ENCODE results near the gene COPZ1.
"Not testable (repeated sequence)": the region's sequence is repeated elsewhere in the genome, so short reads cannot be mapped to it uniquely, and the experiment has no call there.

Gene COPZ1

DNA sequence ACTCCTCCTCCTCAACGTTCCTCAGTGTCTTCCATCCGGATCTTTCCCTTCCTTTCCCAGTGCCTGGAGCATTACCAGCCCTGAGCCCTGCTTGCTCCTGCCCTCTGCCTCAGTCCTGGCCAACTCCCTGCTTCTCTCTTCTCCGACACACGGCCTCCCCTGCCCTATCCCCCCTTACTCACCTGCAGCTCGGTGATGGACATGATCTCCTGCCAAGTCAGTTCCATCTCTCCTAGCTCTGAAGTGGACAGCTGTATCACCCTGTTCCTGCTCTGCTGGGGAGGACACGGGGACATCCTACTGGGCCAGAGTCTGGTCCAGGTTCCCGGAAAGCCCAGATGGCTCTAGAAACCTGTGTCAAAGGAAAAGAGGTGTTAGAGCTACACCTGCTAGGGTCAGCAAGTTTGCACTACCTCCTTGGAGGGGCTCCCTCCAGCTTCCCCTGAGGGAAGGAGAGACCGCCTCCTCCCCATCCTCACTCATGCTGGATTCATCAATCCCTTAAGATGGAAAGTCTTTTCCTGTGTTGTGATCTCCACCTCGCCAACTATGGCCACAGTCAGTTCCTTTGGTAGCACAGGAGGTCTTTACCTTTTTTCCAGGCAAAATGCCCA lies 29.9 kb upstream of the COPZ1 start:
- no peak for DNase-seq

DNA sequence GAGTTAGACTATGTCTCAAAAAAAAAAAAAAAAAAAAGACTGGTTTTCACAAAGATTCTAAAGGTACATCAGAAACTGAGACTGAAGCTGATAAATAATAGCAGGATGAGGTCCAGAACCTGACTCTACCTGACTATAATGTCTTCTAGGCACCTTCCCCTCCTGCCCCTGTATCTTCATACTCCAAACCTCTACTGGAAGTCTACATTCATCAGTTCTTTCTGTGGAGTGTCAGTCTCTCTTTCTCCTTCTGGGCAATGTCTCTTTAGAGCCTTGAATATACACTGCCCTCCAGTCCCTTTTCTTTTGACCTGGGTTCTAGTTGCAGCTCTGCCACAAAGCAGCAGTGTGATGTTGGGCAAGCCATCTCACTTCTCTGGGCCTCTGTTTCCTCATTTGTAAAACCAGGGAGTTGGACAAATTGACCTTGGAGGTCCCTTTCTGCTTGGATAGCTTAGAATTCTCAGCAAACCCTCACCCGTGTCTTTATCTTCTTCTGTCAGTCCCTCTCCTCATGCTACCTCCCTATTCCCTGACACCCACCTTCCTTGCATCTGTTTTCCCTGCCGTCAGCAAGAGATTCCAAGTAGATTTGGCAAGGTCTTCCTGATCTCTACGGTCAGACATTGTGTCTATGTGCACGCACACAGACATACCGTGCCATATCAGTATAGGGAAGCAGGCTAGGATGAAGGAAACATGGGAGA lies 28.4 kb upstream of the COPZ1 start:
- DNase-seq: no peak

DNA sequence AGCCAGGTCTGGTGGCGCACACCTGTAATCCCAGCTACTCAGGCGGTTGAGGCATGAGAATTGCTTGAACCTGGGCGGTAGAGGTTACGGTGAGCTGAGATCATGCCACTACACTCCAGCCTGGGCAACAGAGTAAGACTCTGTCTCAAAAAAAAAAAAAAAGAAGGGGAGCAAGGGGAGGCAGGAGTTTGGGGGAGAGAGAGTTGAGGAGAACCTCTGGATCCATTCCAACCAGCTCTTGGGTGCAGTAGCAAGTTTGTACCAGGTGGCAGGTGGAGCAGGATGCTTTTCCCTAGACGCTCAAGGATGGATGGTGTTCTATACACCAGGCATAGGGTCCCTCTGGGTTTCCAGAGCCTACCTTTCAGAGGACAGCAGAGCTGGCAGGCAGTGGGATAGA lies 26.0 kb upstream of the COPZ1 start:
- no peak for DNase-seq

DNA sequence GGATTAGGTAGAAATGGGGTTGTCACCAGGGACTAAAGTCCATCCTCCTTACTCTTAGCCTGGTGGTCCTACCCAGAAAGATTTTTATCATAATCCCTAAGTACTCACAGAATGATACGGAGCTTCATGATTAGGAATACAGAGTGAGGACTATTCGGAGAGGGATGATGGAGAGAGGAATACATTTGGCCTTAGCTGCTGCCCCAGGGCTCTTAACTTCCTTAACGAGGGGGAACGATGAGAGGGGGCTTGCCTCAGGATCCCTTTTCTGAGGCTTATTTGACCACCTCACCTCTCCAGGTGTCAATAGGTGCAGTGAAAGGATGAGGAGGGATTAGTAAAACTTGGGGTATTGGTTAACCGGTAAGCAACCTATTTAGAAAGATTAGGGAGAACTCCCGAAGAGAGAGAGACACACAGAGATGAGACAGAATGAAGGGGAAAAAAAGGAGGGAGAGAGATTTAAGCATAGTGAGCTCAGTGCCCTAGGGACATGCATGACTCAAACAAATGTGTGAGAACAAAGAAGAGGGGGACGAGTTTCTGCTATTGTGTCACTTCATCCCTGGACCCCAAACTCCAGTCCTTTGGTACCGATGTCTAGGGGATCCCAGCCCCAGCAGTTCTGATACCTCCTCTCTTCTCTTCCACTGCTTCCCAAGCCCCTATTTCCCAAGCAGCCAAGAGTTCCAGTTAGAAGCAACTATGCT lies 25.3 kb upstream of the COPZ1 start:
- no peak for DNase-seq

DNA sequence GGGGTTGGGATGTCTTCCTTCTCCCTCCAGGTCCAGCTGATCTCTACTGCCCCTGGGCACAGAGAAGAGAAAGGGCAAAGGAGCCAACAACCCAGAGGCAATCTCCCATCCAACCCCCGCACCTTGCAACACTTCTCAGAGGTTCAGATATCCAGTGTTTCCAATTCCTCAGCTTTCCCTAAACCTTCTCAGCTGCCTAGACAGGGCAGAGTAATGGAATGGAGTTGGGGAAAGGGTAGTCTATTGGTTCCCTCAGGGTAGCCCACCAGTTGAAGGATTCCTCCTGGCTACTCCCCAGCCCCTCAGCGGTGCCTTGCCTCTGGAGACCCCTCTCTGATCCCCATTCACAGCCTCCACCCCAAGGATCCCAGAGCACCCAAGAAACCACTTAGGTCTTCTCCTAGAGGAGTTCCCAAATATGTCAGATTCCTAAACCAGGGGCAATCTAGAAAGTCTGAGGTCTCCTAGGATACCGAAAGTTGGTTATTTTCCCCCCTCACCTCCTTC lies 24.7 kb upstream of the COPZ1 start:
- DNase-seq: no peak

DNA sequence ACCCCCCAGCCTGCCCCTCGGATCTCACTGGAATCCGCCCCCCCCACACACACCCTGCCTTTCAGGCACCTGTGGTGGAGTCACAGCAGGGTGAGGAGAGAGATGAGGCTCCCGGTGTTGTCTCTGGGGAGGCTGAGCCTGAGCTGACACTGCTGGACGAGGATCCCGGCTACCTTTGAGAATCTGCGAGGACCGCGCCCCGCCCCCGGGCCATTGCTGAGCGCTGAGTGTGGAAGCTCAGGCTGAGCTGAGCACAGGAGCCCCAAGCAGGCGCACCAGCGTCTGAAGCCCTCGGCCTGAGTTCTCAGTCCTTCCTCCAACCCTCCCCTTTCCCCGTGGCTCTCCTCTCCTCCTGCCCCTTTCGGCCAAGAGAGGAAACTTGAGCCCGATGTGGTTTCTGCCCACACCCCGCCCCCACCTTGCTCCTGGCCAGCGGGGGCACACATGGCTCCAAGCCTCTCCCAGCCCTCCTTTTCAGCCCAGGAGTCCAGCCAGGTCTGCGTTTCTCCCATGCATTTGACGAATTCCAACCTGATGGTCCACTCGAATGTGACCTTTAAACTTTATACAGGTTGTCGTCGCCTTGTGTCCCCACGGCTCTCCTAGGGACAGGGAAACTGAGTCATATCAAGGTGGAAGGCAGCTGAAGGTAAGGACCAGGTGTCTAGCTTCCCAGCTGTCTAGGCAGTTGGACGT lies 24.1 kb upstream of the COPZ1 start, which contains the start of gene NFE2:
Gene NFE2, minus strand, starts transcription at position 284 of the 696 bp plus-strand sequence. CDS start 5,767 bp downstream, outside the sequence.
- peak in 1 of 2 donors; percentile 40 for DNase-seq

DNA sequence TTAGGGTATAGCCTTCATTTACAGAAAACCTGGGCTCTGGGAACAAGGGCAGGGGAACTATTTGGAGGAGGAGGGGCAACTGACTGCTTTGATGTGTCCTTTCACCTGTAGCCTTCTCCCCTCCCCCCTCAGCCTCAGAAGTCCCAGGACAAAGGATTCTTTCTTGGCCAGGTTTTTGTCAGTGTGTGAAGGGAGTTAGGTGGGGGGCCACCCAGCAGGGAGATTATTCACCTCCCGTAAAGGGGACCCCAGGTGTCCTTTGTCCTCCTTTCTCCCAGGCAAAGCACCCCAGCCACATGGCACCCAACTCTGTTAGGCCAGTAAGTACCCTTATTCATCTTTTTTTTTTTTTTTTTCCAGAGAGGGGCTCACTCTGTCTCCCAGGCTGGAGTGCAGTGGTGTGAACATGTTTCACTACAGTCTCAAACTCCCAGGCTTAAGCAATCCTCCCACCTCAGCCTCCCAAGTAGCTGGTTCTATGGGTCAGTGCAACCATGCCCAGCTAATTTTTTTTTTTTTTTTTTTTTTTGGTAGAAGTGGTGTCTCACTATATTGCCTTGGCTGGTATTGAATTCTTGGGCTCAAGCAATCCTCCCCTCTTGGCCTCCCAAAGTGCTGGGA lies 23.4 kb upstream of the COPZ1 start:
- no peak for DNase-seq

DNA sequence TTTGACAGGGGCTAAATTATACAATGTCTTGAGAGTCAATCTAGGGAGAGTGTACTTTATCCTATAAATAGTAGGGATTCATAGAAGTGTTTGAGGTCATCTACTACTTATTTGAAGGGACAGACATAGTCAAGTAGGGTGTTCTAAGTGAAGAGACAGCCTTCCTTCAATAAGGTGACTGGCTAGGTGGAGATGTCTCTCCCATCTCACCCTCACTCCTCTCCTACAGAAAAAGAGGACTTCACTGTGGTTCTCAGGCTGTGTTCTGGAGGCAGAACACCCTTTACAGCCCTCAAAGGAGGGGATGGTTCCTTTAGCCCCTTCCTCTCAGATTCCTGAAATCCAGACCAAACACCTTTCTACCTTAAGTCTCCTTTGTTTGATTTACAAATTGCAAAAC lies 21.3 kb upstream of the COPZ1 start:
- no peak for DNase-seq

DNA sequence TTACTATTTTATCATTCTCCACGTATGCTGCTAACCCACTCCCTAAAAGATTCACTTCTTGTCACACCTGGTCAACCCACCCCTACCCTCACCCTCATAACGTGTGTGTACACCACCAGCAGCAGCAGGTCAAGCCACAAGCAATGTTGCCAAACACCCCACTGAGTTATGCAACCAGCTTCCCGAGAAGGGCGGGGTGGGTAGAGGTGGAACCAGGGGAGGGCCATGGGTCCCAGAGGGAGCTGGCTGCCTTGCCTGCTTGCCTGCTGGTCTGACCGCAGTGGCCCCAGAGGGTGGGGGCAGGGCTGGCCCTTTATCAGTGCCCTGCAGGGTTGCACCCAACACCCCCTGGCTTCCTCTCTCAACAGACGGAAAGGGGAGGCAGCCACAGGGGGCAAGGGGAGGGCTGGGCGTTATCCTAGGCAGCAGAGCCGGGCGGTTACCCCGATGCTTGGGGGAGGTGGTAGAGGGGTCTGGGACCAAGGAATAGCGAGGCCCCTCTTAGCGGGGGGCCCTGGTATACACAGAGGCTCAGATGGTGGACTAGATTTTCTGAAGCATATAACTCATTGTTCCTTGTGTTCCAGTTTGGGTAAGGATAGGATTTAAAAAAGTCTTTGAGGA lies 20.6 kb upstream of the COPZ1 start:
- peak; percentile 44 to 71 for DNase-seq

DNA sequence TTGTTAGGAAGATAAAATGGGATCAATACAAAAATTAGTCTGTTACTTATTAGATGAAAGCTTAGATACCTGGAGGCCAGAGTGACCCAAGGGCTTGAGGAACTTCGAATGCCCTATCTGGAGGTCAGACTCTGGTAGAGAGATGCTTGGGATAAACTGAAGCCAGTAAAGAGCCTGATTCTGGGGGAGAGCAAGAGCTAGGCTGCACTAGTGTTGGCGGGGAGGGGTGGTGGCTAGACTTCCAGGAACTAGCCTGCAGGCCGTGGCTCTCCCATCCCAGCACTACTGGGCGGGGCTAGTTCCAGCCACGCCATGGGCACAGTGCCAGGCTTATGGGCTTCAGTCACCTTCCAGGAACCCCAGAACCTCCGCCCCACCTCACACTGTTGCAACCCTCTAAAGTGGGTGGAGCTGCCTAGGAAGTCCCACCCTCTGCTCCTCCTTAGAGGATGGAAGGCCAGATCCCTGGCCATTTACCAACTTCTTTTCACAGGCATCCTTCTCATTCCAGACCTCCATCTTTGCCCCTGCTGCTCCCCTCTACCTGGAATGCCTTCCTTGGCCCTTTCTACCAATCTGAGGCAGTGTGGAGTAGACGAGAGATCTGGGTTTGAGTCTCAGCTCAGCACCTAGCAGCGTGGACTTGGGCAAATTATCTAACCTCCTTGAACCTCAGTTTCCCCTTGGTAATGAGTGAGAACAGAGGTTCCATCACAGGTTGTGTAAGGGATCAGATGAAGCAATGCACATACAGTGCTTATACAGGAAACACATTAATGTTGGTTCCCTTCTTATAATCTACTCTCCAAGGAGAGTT lies 17.8 kb upstream of the COPZ1 start:
- peak; percentile 61 to 85 for DNase-seq

DNA sequence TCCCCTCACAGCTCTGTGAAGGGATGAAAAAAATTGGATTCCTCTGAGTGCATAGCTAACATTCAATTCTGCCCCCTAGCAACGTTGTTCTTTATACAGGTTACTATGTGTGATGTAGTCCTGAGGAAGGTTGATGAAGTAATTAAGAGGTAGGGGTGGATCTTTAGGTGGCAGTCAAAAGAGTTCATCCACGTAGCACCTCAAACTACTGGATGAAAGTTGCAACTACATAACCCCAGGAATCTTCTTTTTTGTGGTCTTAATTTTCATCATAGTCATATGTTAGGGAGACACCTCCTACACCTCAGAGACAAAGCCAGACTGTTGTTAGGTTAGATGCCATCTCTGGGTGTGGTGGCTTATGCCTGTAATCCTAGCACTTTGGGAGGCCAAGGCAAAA lies 13.9 kb upstream of the COPZ1 start:
- no peak for DNase-seq

DNA sequence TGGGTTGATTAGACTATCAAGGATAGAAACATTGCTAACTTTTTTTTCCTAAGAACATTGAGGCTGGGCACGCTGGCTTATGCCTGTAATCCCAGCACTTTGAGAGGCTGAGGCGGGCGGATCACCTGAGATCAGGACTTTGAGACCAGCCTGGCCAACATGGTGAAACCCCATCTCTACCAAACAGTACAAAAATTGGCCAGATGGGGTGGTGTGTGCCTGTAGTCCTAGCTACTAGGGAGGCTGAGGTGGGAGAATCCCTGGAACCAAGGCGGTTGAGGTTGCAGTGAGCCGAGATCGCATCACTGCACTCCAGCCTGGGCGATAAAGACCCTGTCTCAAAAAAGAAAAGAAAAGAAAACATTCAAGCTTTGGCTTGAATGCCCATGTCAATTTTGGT lies 12.6 kb upstream of the COPZ1 start:
- not testable (repeated sequence) for DNase-seq

DNA sequence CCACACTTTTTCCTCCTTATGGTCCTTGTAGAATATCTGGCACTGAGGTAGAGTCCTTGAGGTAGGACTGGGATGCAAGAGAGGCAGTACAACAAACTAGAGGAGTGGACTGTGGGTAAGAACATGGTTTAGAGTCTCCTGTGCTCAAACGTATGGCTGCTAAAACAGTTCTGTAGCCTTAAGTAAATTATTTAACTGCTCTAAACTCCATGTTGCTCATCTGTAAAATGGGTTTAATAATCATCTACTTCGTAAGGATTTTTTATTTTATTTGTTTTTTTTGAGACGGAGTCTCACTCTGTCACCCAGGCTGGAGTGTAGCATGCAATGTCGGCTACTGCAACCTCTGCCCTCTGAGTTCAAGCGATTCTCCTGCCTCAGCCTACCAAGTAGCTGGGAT lies 3.6 kb upstream of the COPZ1 start:
- DNase-seq: no peak

DNA sequence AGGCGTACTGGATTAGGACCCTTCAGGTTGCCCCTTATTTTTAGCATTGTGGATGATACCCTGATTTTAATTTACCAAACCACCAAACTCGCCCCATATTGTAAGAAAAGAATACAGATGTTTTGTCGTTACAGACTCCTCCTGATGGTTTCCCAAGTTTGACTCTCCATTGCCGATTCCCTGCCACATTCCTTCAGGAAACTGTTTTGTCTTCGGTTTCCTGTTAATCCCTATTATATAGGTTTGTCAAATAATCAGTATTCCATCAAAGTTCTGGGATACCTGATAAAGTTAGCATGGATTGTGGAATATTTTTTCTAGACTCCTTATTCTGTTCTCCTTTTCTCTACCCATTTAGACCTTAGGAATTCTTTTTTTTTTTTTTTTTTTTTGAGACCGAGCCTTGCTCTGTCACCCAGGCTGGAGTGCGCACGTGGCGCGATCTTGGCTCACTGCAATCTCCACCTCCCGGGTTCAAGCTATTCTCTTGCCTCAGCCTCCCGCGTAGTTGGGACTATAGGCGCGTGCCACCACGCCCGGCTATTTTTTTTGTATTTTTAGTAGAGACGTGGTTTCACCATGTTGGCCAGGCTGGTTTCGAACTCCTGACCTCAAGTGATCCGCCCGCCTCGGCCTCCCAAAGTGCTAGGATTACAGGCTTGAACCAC lies 645 bp downstream of the COPZ1 start:
- not testable (repeated sequence) for DNase-seq

DNA sequence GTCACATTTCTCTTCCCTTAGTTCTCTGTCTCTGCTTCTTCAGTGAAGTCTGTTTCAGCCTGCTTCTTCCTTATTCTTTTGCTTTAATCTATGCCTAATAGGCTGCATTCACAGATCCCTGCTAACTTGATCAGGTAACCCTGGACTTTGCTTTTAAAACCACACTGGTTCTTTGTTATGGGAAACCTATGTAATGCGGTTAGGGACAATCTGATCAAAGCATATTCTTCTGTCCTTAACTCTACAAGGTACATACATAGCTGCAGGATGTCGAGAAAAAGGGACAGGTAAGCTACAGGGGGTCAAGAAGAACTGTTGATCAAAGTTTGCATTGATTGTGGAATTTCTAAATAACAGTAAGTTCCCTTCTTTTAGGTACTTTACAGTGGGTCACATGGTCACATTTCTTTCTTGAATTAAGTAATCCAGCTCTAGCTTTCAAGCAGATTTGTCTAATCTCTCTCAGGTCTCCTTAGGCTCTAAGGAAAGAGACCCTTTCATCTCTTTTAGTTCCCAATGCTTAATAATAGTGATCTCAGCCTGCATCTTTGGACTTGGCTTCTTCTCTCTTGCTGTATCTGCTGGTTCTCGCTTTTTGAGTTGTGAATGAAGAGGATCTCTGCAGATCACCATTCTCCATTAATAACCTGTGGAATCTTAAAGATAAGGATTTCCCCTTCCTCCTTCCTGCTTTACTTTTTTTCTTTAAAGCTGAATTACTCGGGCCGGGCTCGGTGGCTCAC lies 3.8 kb downstream of the COPZ1 start:
- DNase-seq: no peak

DNA sequence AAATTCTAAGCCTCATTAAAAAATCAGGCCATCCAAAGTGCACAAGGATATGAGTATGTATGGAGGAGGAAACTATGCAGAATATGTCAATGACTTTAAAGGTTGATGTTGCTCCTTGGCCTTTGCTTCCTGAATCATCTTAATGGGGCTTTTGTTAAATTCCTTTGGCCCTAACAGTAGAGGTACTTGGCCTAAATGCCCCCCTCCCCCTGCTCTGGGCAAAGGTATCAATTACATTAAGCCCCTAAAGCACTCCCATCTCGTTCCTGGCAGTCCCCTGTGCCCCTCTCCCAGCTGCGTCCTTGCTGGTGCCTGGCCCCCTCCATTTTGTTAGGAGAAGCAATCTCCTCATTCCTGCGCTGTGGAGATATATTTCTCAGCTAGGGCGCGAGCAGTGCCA lies 4.8 kb downstream of the COPZ1 start:
- DNase-seq: no peak

DNA sequence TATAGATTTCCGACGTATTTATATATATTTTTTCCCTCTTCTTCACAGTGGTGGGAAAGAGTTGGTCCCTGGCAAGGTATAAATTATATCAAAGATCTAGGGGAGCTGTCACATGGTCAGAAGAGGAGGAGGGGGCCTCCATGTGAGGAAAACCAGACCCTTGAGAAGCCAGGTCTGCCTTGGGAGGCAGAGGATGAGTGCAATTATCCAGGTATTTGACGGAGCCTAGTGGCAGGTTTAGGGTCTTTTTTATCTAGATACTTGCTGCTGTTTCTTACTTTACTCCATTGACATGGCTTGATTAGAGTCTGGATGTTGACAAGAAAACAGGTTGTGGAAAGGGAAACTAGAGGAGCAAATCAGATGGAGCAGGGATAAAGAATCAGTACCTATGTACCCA lies 5.5 kb downstream of the COPZ1 start:
- DNase-seq: no peak

DNA sequence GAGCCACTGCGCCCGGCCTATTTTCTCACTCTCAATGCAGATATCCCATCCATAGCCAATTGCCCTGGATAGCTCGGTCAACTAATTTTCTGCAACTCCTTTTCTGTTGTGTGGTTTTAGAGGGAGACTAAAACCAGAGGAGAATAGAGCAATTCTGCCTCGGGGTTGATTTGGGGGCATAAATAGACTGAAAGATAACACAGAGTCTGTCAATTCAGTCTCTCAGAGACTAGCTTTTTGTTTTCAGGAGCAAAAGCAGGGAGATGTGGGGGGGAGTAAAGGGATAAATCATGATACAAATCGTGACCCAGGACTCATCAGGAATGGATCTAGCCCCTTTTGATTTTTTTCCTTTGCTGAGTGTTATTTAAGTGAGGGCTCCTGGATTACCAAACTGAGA lies 6.5 kb downstream of the COPZ1 start:
- DNase-seq: no peak

DNA sequence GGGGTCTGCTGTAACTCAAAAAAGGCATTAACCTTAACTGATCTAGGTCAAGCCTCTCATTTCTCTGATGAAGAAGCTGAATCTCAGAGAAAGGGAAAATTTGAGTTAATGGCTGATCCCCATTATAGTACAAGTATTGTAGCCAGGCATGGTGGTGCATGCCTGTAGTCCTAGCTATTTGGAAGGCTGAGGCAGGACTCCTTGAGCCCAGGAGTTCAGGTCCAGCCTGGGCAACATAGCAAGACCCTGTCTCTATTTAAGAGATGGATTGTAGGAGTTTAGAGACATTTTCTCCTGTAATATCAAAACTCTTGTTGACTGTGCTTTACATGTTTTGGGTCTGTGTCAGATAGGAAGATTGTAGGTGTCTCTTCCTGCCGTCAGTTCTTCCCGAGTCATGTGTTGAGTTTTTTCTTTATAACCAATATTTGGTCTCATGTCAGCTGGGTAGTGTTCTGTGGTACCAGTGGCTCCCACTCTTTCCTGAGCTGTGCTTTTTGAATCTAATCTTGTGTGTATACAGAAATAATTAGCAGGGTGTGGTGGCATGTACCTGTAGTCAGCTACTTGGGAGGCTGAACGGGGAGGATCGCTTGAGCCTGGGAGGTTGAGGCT lies 8.6 kb downstream of the COPZ1 start:
- no peak for DNase-seq
